ENCODE results near the gene MAPRE2.
"Not testable (repeated sequence)": the region's sequence is repeated elsewhere in the genome, so short reads cannot be mapped to it uniquely, and the experiment has no call there.

MAPRE2 gene

GRCh38 chr18:35091841-35092240 is 50.6 kb downstream of the MAPRE2 start:
- DNase-seq (ENCODE audit: low read depth in 3 of 3) = no peak

- no peak for DNase-seq (ENCODE audit: low read depth in 3 of 3)
Measured at GRCh38 chr18:35095983-35096676, 54.9 kb downstream of the MAPRE2 start.

DNA sequence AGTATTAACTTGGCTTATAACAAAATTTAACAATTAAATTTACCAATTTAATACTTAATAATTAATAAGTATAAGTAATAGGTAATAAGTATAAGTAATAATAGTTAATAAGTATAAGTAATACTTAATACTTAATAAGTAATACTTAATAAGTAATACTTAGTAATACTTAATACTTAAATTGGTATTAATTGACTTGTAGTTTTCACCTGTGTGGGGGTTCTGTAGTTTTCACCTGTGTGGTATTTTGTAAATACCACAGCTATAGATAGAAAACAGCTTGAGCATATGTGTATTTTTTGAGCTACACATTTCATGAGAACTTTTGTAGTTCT is 55.4 kb downstream of the MAPRE2 start:
- no peak for DNase-seq (ENCODE audit: low read depth in 3 of 3)

GRCh38 chr18:35097195-35097594 is 56.0 kb downstream of the MAPRE2 start:
- DNase-seq (ENCODE audit: low read depth in 3 of 3) = no peak

GRCh38 chr18:35097763-35098162 is 56.5 kb downstream of the MAPRE2 start:
- no peak for DNase-seq (ENCODE audit: low read depth in 3 of 3)

- DNase-seq (ENCODE audit: low read depth in 3 of 3) = no peak
Measured at GRCh38 chr18:35099911-35100310, 58.7 kb downstream of the MAPRE2 start.

GRCh38 chr18:35104391-35105051 is 63.3 kb downstream of the MAPRE2 start:
- DNase-seq (ENCODE audit: low read depth in 3 of 3) = no peak

DNA sequence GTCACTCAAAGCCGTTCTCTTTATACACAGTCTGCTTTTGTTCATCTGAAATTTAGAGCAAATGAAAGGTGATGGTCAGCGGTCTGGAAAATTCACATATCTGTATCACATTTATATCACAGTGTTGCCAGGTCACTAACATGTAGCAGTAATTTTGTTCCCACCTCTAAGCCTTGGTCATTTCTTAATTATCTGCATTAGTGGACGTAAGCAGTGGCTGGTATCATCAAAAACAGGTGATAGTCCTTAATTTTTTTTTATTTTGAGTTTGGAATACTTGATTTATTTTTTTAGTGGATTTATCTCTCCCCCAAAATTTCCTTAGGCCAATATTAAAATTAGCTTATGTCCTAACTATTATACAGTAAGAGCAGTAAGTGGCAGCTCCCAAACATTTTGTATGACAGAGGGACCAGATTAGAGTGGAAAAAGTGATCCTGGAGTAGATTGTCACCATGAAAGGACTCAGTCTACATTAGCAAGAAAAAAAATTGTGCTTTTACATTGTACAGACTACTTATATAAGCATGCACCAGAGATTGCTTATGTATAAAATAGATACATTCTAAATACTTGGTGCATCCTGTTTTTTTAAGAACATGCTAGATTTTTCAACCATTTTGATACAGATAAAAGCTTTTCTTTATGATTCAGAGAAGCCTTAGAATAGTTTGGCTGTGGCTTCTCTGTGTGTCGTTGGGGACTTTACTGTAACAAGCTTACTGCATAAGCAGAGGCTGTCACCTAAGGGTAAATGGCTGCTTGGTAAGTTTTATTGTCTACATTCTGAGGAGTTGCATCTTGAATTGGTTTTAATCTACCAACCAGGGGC is 65.0 kb downstream of the MAPRE2 start:
- DNase-seq (ENCODE audit: low read depth in 3 of 3) = no peak

DNA sequence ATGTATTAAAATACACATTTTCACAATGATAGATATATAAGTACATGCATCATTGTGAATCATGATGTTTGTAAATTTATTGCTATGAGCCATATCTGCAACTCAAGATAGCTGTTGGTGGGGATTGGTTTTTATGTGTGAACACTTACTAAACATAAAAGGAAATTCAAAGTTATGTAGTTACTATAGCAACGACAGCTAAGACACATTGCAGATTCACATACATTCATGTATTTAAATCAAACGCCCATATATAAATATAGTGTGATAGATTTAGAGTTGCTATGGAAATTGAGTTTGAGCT is 65.6 kb downstream of the MAPRE2 start:
- no peak for DNase-seq (ENCODE audit: low read depth in 3 of 3)

DNA sequence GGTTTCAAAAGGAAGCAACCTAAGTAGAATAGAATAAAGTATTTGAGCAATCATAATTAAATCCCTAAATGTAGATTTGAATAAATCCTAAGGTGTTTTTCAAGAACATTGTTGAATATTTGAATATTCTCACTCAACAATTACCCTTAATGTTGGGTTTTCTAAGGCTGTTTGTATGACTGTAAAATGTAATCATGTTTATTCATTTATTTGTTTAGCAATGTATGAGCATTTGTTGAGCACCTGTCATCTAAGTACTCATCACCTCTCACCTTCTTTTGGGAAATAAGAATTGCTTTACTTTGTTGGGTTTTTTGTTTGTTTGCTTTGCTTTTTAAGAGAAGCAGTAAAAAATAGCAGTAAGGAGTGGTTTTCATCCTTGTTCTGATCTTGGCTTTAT is 66.0 kb downstream of the MAPRE2 start:
- DNase-seq (ENCODE audit: low read depth in 3 of 3) = no peak

DNA sequence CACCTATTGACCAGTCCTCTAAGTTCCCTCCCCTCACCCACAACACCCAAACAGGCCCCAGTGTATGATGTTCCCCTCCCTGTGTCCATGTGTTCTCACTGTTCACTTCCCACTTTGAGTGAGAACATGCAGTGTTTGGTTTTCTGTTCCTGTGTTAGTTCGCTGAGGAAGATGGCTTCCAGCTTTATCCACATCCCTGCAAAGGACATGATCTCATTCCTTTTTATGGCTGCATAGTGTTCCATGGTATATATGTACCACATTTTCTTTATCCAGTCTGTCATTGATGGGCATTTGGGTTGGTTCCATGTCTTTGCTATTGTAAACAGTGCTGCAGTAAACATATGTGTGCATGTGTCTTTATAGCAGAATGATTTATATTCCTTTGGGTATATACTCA is 66.9 kb downstream of the MAPRE2 start:
- not testable (repeated sequence) for DNase-seq (ENCODE audit: low read depth in 3 of 3)

GRCh38 chr18:35110059-35110458 is 68.8 kb downstream of the MAPRE2 start:
- DNase-seq (ENCODE audit: low read depth in 3 of 3) = no peak

- no peak for DNase-seq (ENCODE audit: low read depth in 3 of 3)
Measured at GRCh38 chr18:35110554-35111485, 69.6 kb downstream of the MAPRE2 start.

GRCh38 chr18:35112696-35113095 is 71.5 kb downstream of the MAPRE2 start:
- DNase-seq (ENCODE audit: low read depth in 3 of 3) = no peak

GRCh38 chr18:35114305-35114704 is 73.1 kb downstream of the MAPRE2 start:
- DNase-seq (ENCODE audit: low read depth in 3 of 3) = no peak

GRCh38 chr18:35116784-35117318 is 75.6 kb downstream of the MAPRE2 start:
- DNase-seq (ENCODE audit: low read depth in 3 of 3) = no peak

DNA sequence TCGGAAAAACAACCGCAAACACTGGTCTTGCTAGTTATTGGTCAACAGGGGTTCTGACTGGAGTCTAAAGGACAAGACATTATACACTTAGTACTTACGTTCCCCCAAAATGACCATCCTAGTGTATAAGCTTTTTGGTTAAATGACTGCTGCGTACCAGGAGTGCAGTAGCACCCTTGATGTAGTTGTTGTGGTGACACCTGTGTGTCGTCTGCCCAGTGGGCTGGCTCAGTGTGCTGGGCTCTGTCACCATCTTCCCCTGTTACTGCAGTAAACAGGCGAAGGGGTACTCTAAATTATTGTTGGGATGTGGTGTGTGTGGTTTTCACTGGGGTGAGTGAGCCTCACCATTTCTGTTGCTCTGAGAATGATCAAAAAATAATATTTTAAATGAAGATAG is 76.2 kb downstream of the MAPRE2 start:
- DNase-seq (ENCODE audit: low read depth in 3 of 3) = no peak

DNA sequence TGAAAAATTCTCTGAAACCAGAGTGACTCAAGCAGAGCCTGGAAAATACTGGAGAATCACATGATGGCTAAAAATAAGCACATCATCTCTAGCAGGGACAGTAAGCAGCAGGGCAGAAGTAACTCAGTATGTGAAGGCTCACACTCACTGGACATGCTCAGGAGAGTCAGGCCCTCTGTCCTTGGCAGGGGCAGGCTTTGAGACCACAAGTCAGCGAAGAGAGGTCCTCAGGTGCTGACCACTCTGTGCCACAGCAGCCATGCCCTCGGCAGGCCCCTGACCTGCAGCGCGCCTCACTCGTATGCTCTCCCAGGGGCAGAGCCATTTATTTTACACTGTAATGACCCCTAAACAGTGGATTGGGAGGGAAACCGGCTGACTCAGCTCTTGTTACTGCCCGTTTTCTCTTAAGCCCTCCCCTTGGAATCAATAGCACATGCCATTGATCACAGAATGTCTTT is 76.8 kb downstream of the MAPRE2 start:
- DNase-seq (ENCODE audit: low read depth in 3 of 3) = no peak

GRCh38 chr18:35118641-35119040 is 77.4 kb downstream of the MAPRE2 start:
- DNase-seq (ENCODE audit: low read depth in 3 of 3) = no peak

DNA sequence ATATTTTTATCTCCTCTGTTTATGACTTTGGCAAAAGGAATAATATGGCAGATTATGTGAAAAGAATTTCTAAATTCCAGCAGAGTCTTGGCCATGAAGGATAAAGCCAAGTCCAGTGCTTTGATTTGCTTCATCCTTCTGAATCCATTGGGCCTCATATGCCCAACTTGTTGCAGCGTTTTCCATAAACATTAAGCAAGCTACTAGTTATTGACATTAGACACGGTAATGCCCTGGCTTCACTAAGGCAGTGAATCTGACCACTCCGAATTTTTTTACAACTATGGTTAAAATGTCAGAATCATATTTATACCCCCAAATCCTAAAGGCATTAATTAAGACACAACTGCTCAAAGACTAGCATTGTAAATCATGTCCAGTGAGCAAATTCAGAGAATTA is 79.8 kb downstream of the MAPRE2 start:
- no peak for DNase-seq (ENCODE audit: low read depth in 3 of 3)

DNA sequence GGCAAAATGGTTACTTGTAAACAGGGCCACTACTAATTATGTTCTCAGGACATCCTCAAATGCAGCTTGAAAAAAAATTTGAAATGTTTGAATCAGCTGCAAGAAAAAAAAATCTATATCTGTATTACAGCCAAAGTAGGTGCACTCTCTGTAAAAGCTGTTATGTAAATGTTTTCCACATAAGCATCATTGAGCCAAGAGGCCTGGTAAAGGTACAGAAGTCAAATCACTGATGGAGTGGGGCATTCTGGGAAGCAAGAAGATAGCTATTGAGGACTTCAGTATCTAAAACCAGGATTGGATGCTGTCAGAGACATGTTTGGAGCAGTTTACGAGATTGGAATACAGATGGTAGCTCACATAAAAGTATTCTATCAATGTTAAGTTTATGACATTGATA is 80.3 kb downstream of the MAPRE2 start:
- DNase-seq (ENCODE audit: low read depth in 3 of 3) = no peak

Data from stimulated activated CD4-positive, alpha-beta T cell treated with anti-CD3 and anti-CD28 coated beads, TNF-alpha, amount 100 ng/mL, for 24 hours (primary cell).